Osteoblast (primary cell): ENCODE data around the gene TRAK1. TPM values are rescaled to one million over a fixed set of nuclear protein-coding genes. Genes with fewer than 3 reads are reported as not detected.

Source experiments
- DNase-seq: peaks from one replicate; pipeline ENCODE4 v3.0.0; 2011; ENCODE audit warnings: low spot score, mixed read lengths; ENCODE audit not compliant: insufficient read length; ENCODE audit errors: missing footprints
- H2AFZ ChIP-seq: 2 replicates; pipeline ENCODE4 v1.6.0; 2011; ENCODE audit warnings: mild to moderate bottlenecking, low read length
- H3K27ac ChIP-seq: 2 replicates; pipeline ENCODE4 v1.5.1; 2011; ENCODE audit warnings: mild to moderate bottlenecking, low read depth, low read length, moderate library complexity
- H3K27me3 ChIP-seq: 2 replicates; pipeline ENCODE4 v1.6.0; 2012; ENCODE audit warnings: mild to moderate bottlenecking, control low read depth, inconsistent platforms, low read length, moderate library complexity; ENCODE audit not compliant: insufficient read depth
- H3K36me3 ChIP-seq: 2 replicates; pipeline ENCODE4 v1.5.1; 2011; ENCODE audit warnings: mild to moderate bottlenecking, low read length, control low read depth, moderate library complexity; ENCODE audit not compliant: insufficient read depth
- H3K4me1 ChIP-seq: 2 replicates; pipeline ENCODE4 v1.5.1; 2011; ENCODE audit warnings: mild to moderate bottlenecking, low read length, control low read depth, moderate library complexity; ENCODE audit not compliant: insufficient read depth
- H3K4me2 ChIP-seq: 2 replicates; pipeline ENCODE4 v1.6.0; 2011; ENCODE audit warnings: mild to moderate bottlenecking, low read length; ENCODE audit not compliant: insufficient read depth
- H3K4me3 ChIP-seq: fragments of 200-600 bp; sonication (generic); 3 replicates; pipeline ENCODE4 v1.5.1; 2012; ENCODE audit warnings: mild to moderate bottlenecking, low read length, inconsistent platforms; ENCODE audit not compliant: insufficient read depth
- H3K79me2 ChIP-seq: 2 replicates; pipeline ENCODE4 v1.6.0; 2012; ENCODE audit warnings: mild to moderate bottlenecking, low read length, control low read depth, inconsistent platforms; ENCODE audit not compliant: insufficient read depth
- H3K9me3 ChIP-seq: 2 replicates; pipeline ENCODE4 v1.5.1; 2011; ENCODE audit warnings: low read depth, low read length, control low read depth
- H4K20me1 ChIP-seq: 2 replicates; pipeline ENCODE4 v1.6.0; 2012; ENCODE audit warnings: mild to moderate bottlenecking, low read length, control low read depth; ENCODE audit not compliant: insufficient read depth
- total RNA-seq: library from RNA; depleted of rRNA; stranded (reverse); fragments of >200 nt; gene quantifications from 2 replicates; pipeline ENCODE4 v1.2.3, GENCODE V29; 2012
- TF ChIP-seq, protein P1 (sequence below): IDR thresholded peaks from 2 replicates; pipeline ENCODE4 v1.5.1; 2011; ENCODE audit warnings: mild to moderate bottlenecking, low read depth, low read length, moderate library complexity; ENCODE audit errors: extremely low read depth

The TRAK1 gene
- total RNA-seq, 1 donor = 60.4 TPM

DNA sequence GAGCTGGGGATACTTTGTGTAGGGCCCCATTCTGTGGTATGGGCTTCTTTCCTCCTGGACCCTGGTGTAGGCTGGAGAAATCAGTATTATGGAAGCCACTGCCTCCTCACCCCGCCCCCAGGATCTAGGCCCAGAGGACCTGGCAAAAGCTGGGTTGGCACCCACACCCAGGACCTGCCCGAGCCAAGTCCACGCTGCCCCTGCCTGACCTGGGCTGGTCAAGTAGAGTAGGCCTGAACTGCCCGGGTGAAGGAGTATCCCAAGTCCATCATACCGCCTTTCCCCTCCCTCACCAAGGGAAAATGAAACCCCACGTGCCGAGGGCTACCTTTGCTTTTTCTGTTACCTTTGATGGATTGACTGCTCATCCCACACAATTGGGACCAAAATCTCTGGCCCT, 37.7 kb upstream of the TRAK1 start:
- H3K9me3 ChIP-seq = no peaks in the 10 kb centered on the region
- peaks cover 7% of the 10 kb centered on the region for H4K20me1 ChIP-seq
- peak overlapping the region; percentile 3 for H3K27ac ChIP-seq
- H3K4me1 ChIP-seq = peaks cover 25% of the 10 kb centered on the region
- no peak overlapping the region for H3K4me3 ChIP-seq
- peaks cover 75% of the 10 kb centered on the region for H3K79me2 ChIP-seq
- no peaks in the 10 kb centered on the region for H3K36me3 ChIP-seq
- no peak for DNase-seq
- no peak overlapping the region for H3K4me2 ChIP-seq
- no peaks in the 10 kb centered on the region for H3K27me3 ChIP-seq
- no peak overlapping the region for H2AFZ ChIP-seq
- TF ChIP-seq, protein P1, sequence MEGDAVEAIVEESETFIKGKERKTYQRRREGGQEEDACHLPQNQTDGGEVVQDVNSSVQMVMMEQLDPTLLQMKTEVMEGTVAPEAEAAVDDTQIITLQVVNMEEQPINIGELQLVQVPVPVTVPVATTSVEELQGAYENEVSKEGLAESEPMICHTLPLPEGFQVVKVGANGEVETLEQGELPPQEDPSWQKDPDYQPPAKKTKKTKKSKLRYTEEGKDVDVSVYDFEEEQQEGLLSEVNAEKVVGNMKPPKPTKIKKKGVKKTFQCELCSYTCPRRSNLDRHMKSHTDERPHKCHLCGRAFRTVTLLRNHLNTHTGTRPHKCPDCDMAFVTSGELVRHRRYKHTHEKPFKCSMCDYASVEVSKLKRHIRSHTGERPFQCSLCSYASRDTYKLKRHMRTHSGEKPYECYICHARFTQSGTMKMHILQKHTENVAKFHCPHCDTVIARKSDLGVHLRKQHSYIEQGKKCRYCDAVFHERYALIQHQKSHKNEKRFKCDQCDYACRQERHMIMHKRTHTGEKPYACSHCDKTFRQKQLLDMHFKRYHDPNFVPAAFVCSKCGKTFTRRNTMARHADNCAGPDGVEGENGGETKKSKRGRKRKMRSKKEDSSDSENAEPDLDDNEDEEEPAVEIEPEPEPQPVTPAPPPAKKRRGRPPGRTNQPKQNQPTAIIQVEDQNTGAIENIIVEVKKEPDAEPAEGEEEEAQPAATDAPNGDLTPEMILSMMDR = no peak

DNA sequence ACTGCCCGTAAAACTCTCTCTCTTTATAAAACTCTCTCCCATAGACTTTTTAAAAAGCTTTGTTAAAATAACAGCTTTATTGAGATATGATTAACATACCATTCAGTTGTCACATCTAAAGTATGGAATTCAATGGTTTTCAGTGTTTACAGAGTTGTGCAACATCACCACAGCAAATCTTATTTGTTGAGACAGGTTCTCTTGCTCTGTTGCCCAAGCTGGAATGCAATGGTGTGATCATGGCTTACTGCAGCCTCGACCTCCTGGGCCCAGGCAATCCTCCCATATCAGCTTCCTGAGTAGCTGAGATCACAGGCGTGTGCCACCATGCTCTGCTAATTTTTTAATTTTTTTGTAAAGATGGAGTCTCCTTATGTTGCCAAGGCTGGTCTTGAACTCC, 35.9 kb upstream of the TRAK1 start:
- H3K4me3 ChIP-seq = no peak overlapping the region
- H3K9me3 ChIP-seq = no peaks in the 10 kb centered on the region
- peaks cover 25% of the 10 kb centered on the region for H3K4me1 ChIP-seq
- peaks cover 7% of the 10 kb centered on the region for H4K20me1 ChIP-seq
- TF ChIP-seq, protein P1 = no peak
- peaks cover 77% of the 10 kb centered on the region for H3K79me2 ChIP-seq
- H3K27ac ChIP-seq = peak overlapping the region; percentile 78
- no peaks in the 10 kb centered on the region for H3K27me3 ChIP-seq
- DNase-seq = no peak
- H3K4me2 ChIP-seq = no peak overlapping the region
- no peaks in the 10 kb centered on the region for H3K36me3 ChIP-seq
- no peak overlapping the region for H2AFZ ChIP-seq

DNA sequence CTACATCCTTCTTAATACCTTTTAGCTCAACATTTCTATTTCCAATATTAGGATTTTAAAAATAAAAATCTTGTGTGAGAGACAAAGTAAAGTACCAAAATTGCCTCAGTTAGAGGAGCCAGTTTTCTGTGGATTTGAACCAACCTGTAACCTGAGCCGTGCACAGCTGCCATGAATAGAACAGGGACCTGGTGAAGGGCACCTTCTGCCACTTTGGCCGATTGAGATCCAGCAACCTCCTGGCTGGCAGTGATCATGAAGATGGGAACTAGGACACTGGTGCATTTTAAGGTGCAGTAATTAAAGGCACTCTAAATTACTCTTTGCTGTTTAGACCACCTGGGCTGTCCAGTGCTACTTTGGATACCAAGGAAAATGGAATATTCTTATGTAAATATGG, 34.3 kb upstream of the TRAK1 start:
- Histone ChIP-seq H3K4me3 (no peak overlapping the region), H3K4me2 (no peak overlapping the region), H3K27me3 (no peaks in the 10 kb centered on the region), H3K9me3 (no peaks in the 10 kb centered on the region), H3K27ac (peak overlapping the region; percentile 8), H4K20me1 (peaks cover 7% of the 10 kb centered on the region), H3K4me1 (peaks cover 27% of the 10 kb centered on the region), H3K79me2 (peaks cover 72% of the 10 kb centered on the region), H2AFZ (no peak overlapping the region), H3K36me3 (no peaks in the 10 kb centered on the region)
- TF ChIP-seq, protein P1 = no peak
- DNase-seq = no peak

DNA sequence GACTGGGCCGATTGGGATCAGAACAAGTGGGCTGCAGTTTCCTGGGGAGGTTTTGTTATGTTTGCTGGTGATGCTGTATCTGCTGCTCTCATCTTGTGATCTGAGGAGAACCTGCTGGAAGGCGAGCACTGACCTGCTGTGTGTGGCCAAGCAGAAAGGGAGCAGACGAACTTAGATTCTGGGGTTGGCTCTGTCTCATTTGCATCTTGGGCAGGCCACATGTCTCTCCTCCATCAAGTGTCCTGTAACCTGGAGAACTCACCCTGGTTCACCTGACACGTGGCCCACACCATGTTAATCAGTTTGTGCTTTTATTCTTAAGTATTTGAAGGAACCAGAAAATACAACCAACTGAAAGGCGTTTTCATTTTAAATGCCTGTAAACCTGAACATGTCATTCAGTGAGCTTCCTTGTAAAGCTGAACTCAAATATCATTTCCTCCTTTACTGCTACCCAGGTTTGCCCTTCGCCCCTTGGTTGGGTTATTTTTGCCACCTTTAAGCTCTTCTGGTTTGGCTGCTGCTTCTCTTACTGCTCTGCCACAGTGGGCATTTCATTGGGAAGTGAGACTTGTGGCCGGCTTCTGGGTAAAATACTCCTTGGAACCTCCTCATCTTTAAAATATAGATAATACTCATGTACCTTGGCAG, 33.5 kb upstream of the TRAK1 start:
- Histone ChIP-seq H3K4me3 (no peak overlapping the region), H3K4me1 (peaks cover 27% of the 10 kb centered on the region), H3K27ac (no peak overlapping the region), H3K79me2 (peaks cover 72% of the 10 kb centered on the region), H4K20me1 (peaks cover 2% of the 10 kb centered on the region), H2AFZ (no peak overlapping the region), H3K9me3 (no peaks in the 10 kb centered on the region), H3K36me3 (no peaks in the 10 kb centered on the region), H3K4me2 (no peak overlapping the region), H3K27me3 (no peaks in the 10 kb centered on the region)
- no peak for DNase-seq
- TF ChIP-seq, protein P1 = no peak
